Thoracic aorta (tissue), 2 donors: ENCODE results near the gene GPHN. TPM values are rescaled to one million over a fixed set of nuclear protein-coding genes. Genes with fewer than 3 reads are reported as not detected.

Source experiments
- ATAC-seq: fragments of 150-250 bp; one replicate; pipeline ENCODE4 v1.8.0; 2017; ENCODE audit warnings: low read depth; ENCODE audit not compliant: insufficient number of reproducible peaks, low FRiP score
- DNase-seq: peaks from one replicate; pipeline ENCODE4 v3.0.0-alpha.2; 2020; ENCODE audit warnings: low spot score
- H3K27ac ChIP-seq, 2 donors: fragments of 200-600 bp; sonication (generic); 1 replicate in 1 of 2; 2 replicates in 1 of 2; pipeline ENCODE4 v1.5.1; 2016; ENCODE audit warnings: mild to moderate bottlenecking in 2 of 2, moderate library complexity in 2 of 2
- H3K27me3 ChIP-seq: fragments of 200-600 bp; sonication (generic); replicated peaks from 2 replicates; pipeline ENCODE4 v1.6.0; 2016; ENCODE audit warnings: mild to moderate bottlenecking; ENCODE audit not compliant: insufficient read depth
- H3K36me3 ChIP-seq: fragments of 200-600 bp; sonication (generic); one replicate; pipeline ENCODE4 v1.5.1; 2016
- H3K4me1 ChIP-seq, 2 donors: fragments of 200-600 bp; sonication (generic); 1 replicate in 1 of 2; 2 replicates in 1 of 2; pipeline versions ENCODE4 v1.5.1 to v1.6.0; 2016; ENCODE audit warnings: low read depth in 2 of 2, mild to moderate bottlenecking in 1 of 2; ENCODE audit not compliant: control insufficient read depth in 1 of 2
- H3K4me3 ChIP-seq: fragments of 200-600 bp; sonication (generic); 2 replicates; pipeline ENCODE4 v1.5.1; 2016; ENCODE audit warnings: mild to moderate bottlenecking
- H3K9me3 ChIP-seq: fragments of 200-600 bp; sonication (generic); 2 replicates; pipeline ENCODE4 v1.5.1; 2016
- CTCF ChIP-seq: fragments of 200-600 bp; sonication (generic); IDR thresholded peaks from one replicate; pipeline ENCODE4 v1.5.1; 2019; ENCODE audit warnings: antibody characterized with exemption
- total RNA-seq, 2 donors: library from RNA; depleted of rRNA; stranded (reverse); fragments of >200 nt; gene quantifications; one replicate each; pipeline versions ENCODE4 v1.1.0 to v1.2.3, GENCODE V29; 2016

GPHN gene
- total RNA-seq, 2 donors from 2014 or later, result 14.0 to 14.2 TPM

DNA sequence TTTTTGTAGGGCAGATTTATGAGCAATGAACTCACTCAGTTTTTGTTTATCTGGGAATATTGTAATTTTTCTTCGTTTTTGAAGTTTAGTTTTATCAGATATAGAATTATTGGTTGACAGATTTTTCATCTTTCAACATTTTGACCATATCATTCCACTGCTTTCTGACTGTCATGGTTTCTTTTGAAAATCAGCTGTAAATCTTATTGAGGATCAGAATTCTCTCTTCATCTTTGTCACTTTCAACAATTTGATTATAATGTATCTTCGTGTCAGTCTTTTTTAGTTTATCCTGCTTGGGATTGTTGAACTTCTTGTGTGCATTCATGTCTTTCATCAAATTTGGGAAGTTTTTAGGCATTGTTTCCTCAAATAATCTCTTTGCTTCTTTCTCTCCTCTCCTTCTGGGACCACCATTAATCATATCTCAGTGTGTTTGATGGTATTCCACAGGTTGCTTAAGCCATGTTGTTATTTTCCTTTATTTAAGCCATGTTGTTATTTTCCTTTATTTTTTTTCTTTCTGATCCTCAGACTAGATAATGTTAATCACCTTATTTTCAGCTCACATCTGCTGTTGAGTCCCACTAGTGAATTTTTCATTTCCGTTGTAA lies 451.6 kb downstream of the GPHN start:
- Histone ChIP-seq H3K4me3 (no peak overlapping the region), H3K27ac (no peak overlapping the region), H3K9me3 (peaks cover 12% of the 10 kb centered on the region), H3K36me3 (no peaks in the 10 kb centered on the region), H3K4me1 (no peaks in the 10 kb centered on the region), H3K27me3 (no peaks in the 10 kb centered on the region)
- DNase-seq (no peak), ATAC-seq (no peak)
- no peak for TF ChIP-seq CTCF

DNA sequence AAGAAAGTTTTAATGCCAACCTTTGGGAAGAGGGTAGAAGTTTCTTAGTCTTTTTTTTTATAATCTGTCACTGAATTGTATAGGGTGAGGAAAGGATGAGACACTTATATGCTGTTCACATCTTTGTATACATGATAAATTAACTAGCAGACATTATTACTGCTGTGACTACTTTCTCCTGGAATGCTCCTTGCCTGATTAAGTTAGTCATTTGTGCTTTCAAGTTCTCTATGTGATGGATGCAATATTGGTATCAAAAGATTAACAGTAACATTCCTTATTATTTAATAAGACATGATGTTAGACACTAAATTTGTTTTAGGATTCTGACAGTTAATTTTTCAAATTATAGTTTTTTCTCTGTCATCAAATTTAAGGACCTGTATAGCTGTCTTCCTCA lies 457.9 kb downstream of the GPHN start:
- Histone ChIP-seq H3K27ac (no peak overlapping the region), H3K4me1 (no peaks in the 10 kb centered on the region), H3K9me3 (no peaks in the 10 kb centered on the region), H3K36me3 (no peaks in the 10 kb centered on the region), H3K4me3 (no peak overlapping the region), H3K27me3 (no peaks in the 10 kb centered on the region)
- no peak for DNase-seq
- ATAC-seq, result no peak
- TF ChIP-seq CTCF, result no peak

GRCh38 chr14:66972469-66972868 lies 464.5 kb downstream of the GPHN start:
- H3K27ac ChIP-seq, result no peak overlapping the region
- no peak for TF ChIP-seq CTCF
- DNase-seq, result no peak
- no peaks in the 10 kb centered on the region for H3K9me3 ChIP-seq
- H3K36me3 ChIP-seq, result no peaks in the 10 kb centered on the region
- no peaks in the 10 kb centered on the region for H3K27me3 ChIP-seq
- H3K4me1 ChIP-seq, result no peaks in the 10 kb centered on the region
- no peak overlapping the region for H3K4me3 ChIP-seq
- no peak for ATAC-seq

- Histone ChIP-seq H3K27ac (no peak overlapping the region), H3K9me3 (no peaks in the 10 kb centered on the region), H3K4me1 (no peaks in the 10 kb centered on the region), H3K27me3 (no peaks in the 10 kb centered on the region), H3K36me3 (no peaks in the 10 kb centered on the region), H3K4me3 (no peak overlapping the region)
- no peak for TF ChIP-seq CTCF
- no peak for ATAC-seq
- DNase-seq, result no peak
Measured at GRCh38 chr14:66974397-66975025, 466.6 kb downstream of the GPHN start.

GRCh38 chr14:66975251-66975650 lies 467.3 kb downstream of the GPHN start:
- H3K4me3 ChIP-seq, result no peak overlapping the region
- H3K27ac ChIP-seq, result no peak overlapping the region
- H3K27me3 ChIP-seq, result no peaks in the 10 kb centered on the region
- no peak for DNase-seq
- no peaks in the 10 kb centered on the region for H3K4me1 ChIP-seq
- TF ChIP-seq CTCF, result no peak
- no peaks in the 10 kb centered on the region for H3K9me3 ChIP-seq
- no peaks in the 10 kb centered on the region for H3K36me3 ChIP-seq
- ATAC-seq, result no peak
